K562 (cell line): ENCODE measurements around the gene SIRT3. TPM values are rescaled to one million over a fixed set of nuclear protein-coding genes. Genes with fewer than 3 reads are reported as not detected.

Experiments used
- E2F8 ChIP-seq: fragments of 450-650 bp; IDR thresholded peaks from 2 replicates; pipeline ENCODE4 v1.7.1; 2018; ENCODE audit warnings: mild to moderate bottlenecking, low read depth; ENCODE audit not compliant: partially characterized antibody
- ETV1 ChIP-seq: fragments of 450-650 bp; conservative IDR thresholded peaks from 2 replicates; pipeline ENCODE4 v1.6.1; 2016; ENCODE audit warnings: missing genetic modification characterization, control low read depth, low read depth, missing compliant biosample characterization
- FOXJ3 ChIP-seq: sonication (generic); formaldehyde crosslinking; IDR thresholded peaks from 2 replicates; pipeline ENCODE4 v1.4.0; 2020; ENCODE audit warnings: mild to moderate bottlenecking, missing genetic modification reagents
- GATAD2B ChIP-seq: fragments of 450-650 bp; IDR thresholded peaks from 2 replicates; pipeline ENCODE4 v1.6.1; 2017; ENCODE audit warnings: mild to moderate bottlenecking, borderline replicate concordance
- GTF2B ChIP-seq: IDR thresholded peaks from 2 replicates; pipeline ENCODE4 v1.6.1; 2011; ENCODE audit not compliant: insufficient read length; ENCODE audit errors: extremely low read depth
- ID3 ChIP-seq, 2 experiments: fragments of 250-450 bp in 1 of 2; fragments of 450-650 bp in 1 of 2; sonication (Bioruptor Pico) in 1 of 2; IDR thresholded peaks; 2 replicates each; pipeline versions ENCODE4 v1.6.1 to v1.8.0; 2016 to 2021; ENCODE audit warnings: mild to moderate bottlenecking in 2 of 2, moderate library complexity in 2 of 2, missing compliant biosample characterization in 1 of 2, missing genetic modification characterization in 1 of 2
- JUNB ChIP-seq: fragments of 450-650 bp; formaldehyde crosslinking; conservative IDR thresholded peaks from 2 replicates; pipeline ENCODE4 v1.4.0; 2020; ENCODE audit warnings: mild to moderate bottlenecking
- MBD2 ChIP-seq: sonication (generic); IDR thresholded peaks from 2 replicates; pipeline ENCODE4 v1.6.1; 2016; ENCODE audit warnings: low read depth, borderline replicate concordance
- RNF2 ChIP-seq: sonication (generic); IDR thresholded peaks from 2 replicates; pipeline ENCODE4 v1.6.1; 2016
- SMC3 ChIP-seq: conservative IDR thresholded peaks from 2 replicates; pipeline ENCODE4 v1.6.1; 2011; ENCODE audit warnings: low read depth, low read length, improper control_type of control experiment; ENCODE audit not compliant: insufficient read depth
- SP1 ChIP-seq: sonication (generic); formaldehyde crosslinking; IDR thresholded peaks from 2 replicates; pipeline ENCODE4 v1.8.1; 2022; ENCODE audit warnings: mild to moderate bottlenecking, missing genetic modification reagents
- SRSF9 ChIP-seq: fragments of 200-400 bp; formaldehyde crosslinking; IDR thresholded peaks from 2 replicates; pipeline ENCODE4 v1.6.1; 2017; ENCODE audit warnings: low read depth, low read length, borderline replicate concordance
- ZBTB17 ChIP-seq: fragments of 450-650 bp; formaldehyde crosslinking; IDR thresholded peaks from 2 replicates; pipeline ENCODE4 v1.4.0; 2020; ENCODE audit warnings: mild to moderate bottlenecking
- ZBTB43 ChIP-seq: sonication (generic); formaldehyde crosslinking; IDR thresholded peaks from 2 replicates; pipeline ENCODE4 v1.8.0; 2023; ENCODE audit warnings: mild to moderate bottlenecking, missing genetic modification reagents
- ZEB2 ChIP-seq: fragments of 450-650 bp; IDR thresholded peaks from 2 replicates; pipeline ENCODE4 v1.6.1; 2016
- ZNF197 ChIP-seq: fragments of 200-800 bp; sonication (Bioruptor generic); IDR thresholded peaks from 2 replicates; pipeline ENCODE4 v1.6.1; 2016; ENCODE audit warnings: low read depth, missing genetic modification characterization, missing compliant biosample characterization
- ZNF212 ChIP-seq: fragments of 450-650 bp; formaldehyde crosslinking; IDR thresholded peaks from 2 replicates; pipeline ENCODE4 v1.4.0; 2020; ENCODE audit warnings: mild to moderate bottlenecking
- ZNF23 ChIP-seq: fragments of 250-450 bp; sonication (Bioruptor Pico); IDR thresholded peaks from 2 replicates; pipeline ENCODE4 v1.4.0; 2020; ENCODE audit warnings: mild to moderate bottlenecking
- ZNF311 ChIP-seq: fragments of 250-450 bp; sonication (Bioruptor Pico); IDR thresholded peaks from 2 replicates; pipeline ENCODE4 v1.4.0; 2020; ENCODE audit warnings: mild to moderate bottlenecking, moderate library complexity
- ZNF395 ChIP-seq: fragments of 200-800 bp; sonication (Bioruptor generic); IDR thresholded peaks from 2 replicates; pipeline ENCODE4 v1.6.1; 2017; ENCODE audit warnings: missing genetic modification characterization, missing compliant biosample characterization
- ZNF584 ChIP-seq: fragments of 200-800 bp; sonication (Bioruptor generic); IDR thresholded peaks from 2 replicates; pipeline ENCODE4 v1.6.1; 2016; ENCODE audit warnings: low read depth, mild to moderate bottlenecking, missing genetic modification characterization, missing compliant biosample characterization
- ZNF586 ChIP-seq: fragments of 450-650 bp; formaldehyde crosslinking; conservative IDR thresholded peaks from 2 replicates; pipeline ENCODE4 v1.4.0; 2020; ENCODE audit warnings: mild to moderate bottlenecking, moderate library complexity
- ZNF717 ChIP-seq: fragments of 250-450 bp; sonication (Bioruptor Pico); IDR thresholded peaks from 2 replicates; pipeline ENCODE4 v1.5.0; 2021
- polyA plus RNA-seq, 8 experiments: library from polyadenylated mRNA; depleted of rRNA in 4 of 8; stranded (reverse) in 5 of 8; unstranded in 3 of 8; fragments of >200 nt; fragmentation: Nextera tagmentation in 2 of 8; fragmentation: Illumina TruSeq in 1 of 8; extraction: Ambion mirVana in 2 of 8; extraction: Trizol in 1 of 8; gene quantifications; 2 replicates each; pipeline versions ENCODE4 v1.2.1 to v1.2.3, GENCODE V29; 2011 to 2014; ENCODE audit warnings: inconsistent platforms in 1 of 8, missing spikeins in 1 of 8
- total RNA-seq, 7 experiments: library from RNA; depleted of rRNA in 6 of 7; stranded (reverse); fragments of >200 nt in 6 of 7; fragmentation: Illumina TruSeq in 2 of 7; extraction: Trizol in 2 of 7; gene quantifications; 2 replicates each; pipeline versions ENCODE4 v1.2.1 to v1.2.3, GENCODE V29; 2011 to 2021; ENCODE audit warnings: low replicate concordance in 1 of 7

SIRT3 gene
- total and polyA plus RNA-seq, 9 of the 15 experiments (the other 6 are each of a cell fraction or from before 2014, with no cell fraction given): 1.9 to 27.5 (median 14.5) TPM

GRCh38 chr11:207208-207862 is 28.8 kb downstream of the SIRT3 start, which contains the start of the genes BET1L and RIC8A (continued):
- TF ChIP-seq ZNF23 (CRISPR knock-in tag) (no peak), RNF2 (0 out of 2 replicates have a peak, but pooled peaks have one; percentile 69), ZEB2 (no peak), SP1 (CRISPR knock-in tag) (peak; percentile 99), ZBTB17 (CRISPR knock-in tag) (no peak), JUNB (CRISPR knock-in tag) (no peak), MBD2 (peak; percentile 77), GATAD2B (no peak), ZNF717 (CRISPR knock-in tag) (no peak), ZNF311 (no peak), ZNF212 (CRISPR knock-in tag) (no peak), FOXJ3 (no peak), GTF2B (no peak), ZNF395 (CRISPR knock-in tag) (no peak), SRSF9 (no peak), ID3 (CRISPR knock-in tag; IDR thresholded peaks at IDR 0.05) (no peak), ID3 (tag; IDR thresholded peaks at IDR 0.05) (peak; percentile 46; the same call in 1 of the 2 replicates), SMC3 (no peak), ETV1 (tag) (peak; percentile 53), ZBTB43 (CRISPR knock-in tag) (0 out of 2 replicates have a peak, but pooled peaks have one; percentile 59), ZNF586 (CRISPR knock-in tag) (no peak), E2F8 (peak; percentile 93), ZNF197 (CRISPR knock-in tag) (0 out of 2 replicates have a peak, but pooled peaks have one; percentile 49), ZNF584 (CRISPR knock-in tag) (no peak)
